ENCODE results near the gene CIDEC. TPM values are rescaled to one million over a fixed set of nuclear protein-coding genes. Genes with fewer than 3 reads are reported as not detected.
"Not testable (repeated sequence)": the region's sequence is repeated elsewhere in the genome, so short reads cannot be mapped to it uniquely, and the experiment has no call there.

Gene CIDEC
- total RNA-seq, 3 donors from 2014 or later = 92.3 to 1,697 (median 153) TPM

DNA sequence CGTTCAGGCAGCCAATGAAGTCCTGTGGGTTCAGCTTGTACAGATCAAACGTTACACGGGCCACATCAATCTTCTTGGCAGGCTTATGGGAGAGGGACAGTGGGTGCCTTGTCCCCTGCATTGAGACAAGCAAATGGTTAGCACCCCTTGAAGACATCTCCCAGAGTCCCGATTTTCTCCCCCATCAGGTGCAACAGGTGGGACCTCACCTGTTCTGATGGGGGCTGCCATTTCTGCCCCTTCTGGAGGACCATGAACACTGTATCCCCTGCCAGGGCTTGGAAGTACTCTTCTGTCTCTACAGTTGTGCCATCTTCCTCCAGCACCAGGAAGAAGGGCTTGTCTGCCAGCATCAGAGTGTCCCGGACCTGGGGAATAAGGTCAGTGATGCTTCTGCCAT lies 10.1 kb downstream of the CIDEC start:
- intact Hi-C loops (cut with DNase I; ENCODE audit: low total_unique reads) = no loop called here
- TF ChIP-seq POLR2AphosphoS5 (IDR thresholded peaks at IDR 0.05) = no peak
- TF ChIP-seq POLR2A (IDR thresholded peaks at IDR 0.05) = no peak
- TF ChIP-seq, protein P1, sequence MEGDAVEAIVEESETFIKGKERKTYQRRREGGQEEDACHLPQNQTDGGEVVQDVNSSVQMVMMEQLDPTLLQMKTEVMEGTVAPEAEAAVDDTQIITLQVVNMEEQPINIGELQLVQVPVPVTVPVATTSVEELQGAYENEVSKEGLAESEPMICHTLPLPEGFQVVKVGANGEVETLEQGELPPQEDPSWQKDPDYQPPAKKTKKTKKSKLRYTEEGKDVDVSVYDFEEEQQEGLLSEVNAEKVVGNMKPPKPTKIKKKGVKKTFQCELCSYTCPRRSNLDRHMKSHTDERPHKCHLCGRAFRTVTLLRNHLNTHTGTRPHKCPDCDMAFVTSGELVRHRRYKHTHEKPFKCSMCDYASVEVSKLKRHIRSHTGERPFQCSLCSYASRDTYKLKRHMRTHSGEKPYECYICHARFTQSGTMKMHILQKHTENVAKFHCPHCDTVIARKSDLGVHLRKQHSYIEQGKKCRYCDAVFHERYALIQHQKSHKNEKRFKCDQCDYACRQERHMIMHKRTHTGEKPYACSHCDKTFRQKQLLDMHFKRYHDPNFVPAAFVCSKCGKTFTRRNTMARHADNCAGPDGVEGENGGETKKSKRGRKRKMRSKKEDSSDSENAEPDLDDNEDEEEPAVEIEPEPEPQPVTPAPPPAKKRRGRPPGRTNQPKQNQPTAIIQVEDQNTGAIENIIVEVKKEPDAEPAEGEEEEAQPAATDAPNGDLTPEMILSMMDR (IDR thresholded peaks at IDR 0.05) = no peak
- no peaks in the 10 kb centered on the region for H3K27me3 ChIP-seq
- H3K27ac ChIP-seq = no peak overlapping the region
- no peak for DNase-seq (ENCODE audit: low spot score in 2 of 2)
- peaks cover 1 to 4% of the 10 kb centered on the region in 2 donors for H3K4me1 ChIP-seq
- H3K9me3 ChIP-seq = no peaks in the 10 kb centered on the region
- no peak overlapping the region for H3K4me3 ChIP-seq
- no peaks in the 10 kb centered on the region for H3K36me3 ChIP-seq

DNA sequence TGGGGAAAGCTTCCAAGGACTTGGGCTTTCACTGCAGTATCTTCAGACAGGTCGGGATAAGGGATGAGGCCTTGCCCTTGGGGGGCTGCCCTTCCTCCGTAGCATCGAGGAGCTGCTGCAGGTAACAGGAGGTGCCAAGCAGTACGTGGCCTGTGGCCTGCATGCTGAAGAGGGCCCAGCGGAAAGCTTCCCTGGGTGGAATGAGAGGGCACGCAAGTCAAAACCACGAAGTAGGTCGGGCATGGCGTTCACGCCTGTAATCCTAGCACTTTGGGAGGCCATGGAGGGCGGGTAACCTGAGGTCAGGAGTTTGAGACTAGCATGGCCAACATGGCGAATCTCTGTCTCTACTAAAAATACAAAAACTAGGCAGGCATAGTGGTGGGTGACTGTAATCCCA lies 12.9 kb downstream of the CIDEC start:
- intact Hi-C loops (cut with DNase I; ENCODE audit: low total_unique reads) = no loop called here
- Histone ChIP-seq H3K4me3 (no peak overlapping the region), H3K27me3 (no peaks in the 10 kb centered on the region), H3K4me1 (peaks cover 5 to 13% of the 10 kb centered on the region in 2 donors), H3K27ac (peak overlapping the region; percentile 90 to 93), H3K36me3 (no peaks in the 10 kb centered on the region), H3K9me3 (no peaks in the 10 kb centered on the region)
- DNase-seq (ENCODE audit: low spot score in 2 of 2) = peak in 1 of 2 donors; percentile 33
- TF ChIP-seq, protein P1 (IDR thresholded peaks at IDR 0.05) = no peak
- no peak for TF ChIP-seq POLR2A (IDR thresholded peaks at IDR 0.05)
- no peak for TF ChIP-seq POLR2AphosphoS5 (IDR thresholded peaks at IDR 0.05)

DNA sequence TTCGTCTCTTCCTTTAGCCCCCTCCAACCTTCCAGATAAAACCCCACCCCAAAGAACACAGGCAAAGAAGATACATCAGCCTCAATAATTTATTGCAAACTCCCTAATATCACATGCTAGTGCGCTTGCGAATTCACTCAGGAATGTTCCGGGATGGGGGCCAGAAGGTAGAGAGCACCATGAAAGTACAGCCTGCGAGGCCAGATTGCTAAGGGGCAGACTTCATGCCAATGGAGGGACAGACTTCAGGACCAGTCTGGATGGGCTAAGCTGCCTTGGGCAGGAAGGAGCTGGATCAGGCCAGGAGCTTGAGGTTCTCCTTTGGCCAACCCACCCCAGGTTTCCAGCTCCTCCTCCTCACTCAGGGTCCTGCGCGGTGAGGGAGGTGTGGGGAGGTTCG lies 13.4 kb downstream of the CIDEC start:
- Histone ChIP-seq H3K36me3 (no peaks in the 10 kb centered on the region), H3K9me3 (no peaks in the 10 kb centered on the region), H3K27ac (peak overlapping the region; percentile 90 to 93), H3K4me1 (peaks cover 5 to 13% of the 10 kb centered on the region in 2 donors), H3K27me3 (no peaks in the 10 kb centered on the region), H3K4me3 (no peak overlapping the region)
- TF ChIP-seq, protein P1 (IDR thresholded peaks at IDR 0.05) = no peak
- peak in 2 of 3 donors; percentile 7 to 36 for TF ChIP-seq POLR2AphosphoS5 (IDR thresholded peaks at IDR 0.05)
- intact Hi-C loops (cut with DNase I; ENCODE audit: low total_unique reads) = no loop called here
- peak in 1 of 2 donors; percentile 91 for DNase-seq (ENCODE audit: low spot score in 2 of 2)

DNA sequence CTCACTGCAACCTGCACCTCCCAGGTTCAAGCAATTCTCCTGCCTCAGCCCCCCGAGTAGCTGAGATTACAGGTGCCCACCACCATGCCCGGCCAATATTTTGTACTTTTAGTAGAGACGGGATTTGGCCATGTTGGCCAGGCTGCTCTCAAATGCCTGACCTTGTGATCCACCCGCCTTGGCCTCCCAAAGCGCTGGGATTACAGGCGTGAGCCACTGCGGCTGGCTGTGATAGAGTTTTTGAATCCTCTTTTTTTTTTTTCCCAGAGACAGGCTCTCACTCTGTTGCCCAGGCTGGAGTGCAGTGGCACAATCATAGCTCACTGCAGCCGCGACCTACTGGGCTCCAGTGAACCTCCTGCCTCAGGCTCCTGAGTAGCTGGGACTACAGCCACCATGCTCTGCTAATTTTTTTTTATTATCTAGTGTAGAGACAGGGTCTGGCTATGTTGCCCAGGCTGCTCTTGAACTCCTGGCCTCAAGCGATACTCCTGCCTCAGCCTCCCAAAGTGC lies 14.9 kb downstream of the CIDEC start:
- intact Hi-C loops (cut with DNase I; ENCODE audit: low total_unique reads); H3K9me3 ChIP-seq; H3K36me3 ChIP-seq; DNase-seq (ENCODE audit: low spot score in 2 of 2); H3K27me3 ChIP-seq: not testable (repeated sequence)
- peak overlapping the region; percentile 93 to 97 for H3K27ac ChIP-seq
- H3K4me1 ChIP-seq = peaks cover 5 to 13% of the 10 kb centered on the region in 2 donors
- H3K4me3 ChIP-seq = peak overlapping the region in 2 of 3 donors; percentile 11 to 51

DNA sequence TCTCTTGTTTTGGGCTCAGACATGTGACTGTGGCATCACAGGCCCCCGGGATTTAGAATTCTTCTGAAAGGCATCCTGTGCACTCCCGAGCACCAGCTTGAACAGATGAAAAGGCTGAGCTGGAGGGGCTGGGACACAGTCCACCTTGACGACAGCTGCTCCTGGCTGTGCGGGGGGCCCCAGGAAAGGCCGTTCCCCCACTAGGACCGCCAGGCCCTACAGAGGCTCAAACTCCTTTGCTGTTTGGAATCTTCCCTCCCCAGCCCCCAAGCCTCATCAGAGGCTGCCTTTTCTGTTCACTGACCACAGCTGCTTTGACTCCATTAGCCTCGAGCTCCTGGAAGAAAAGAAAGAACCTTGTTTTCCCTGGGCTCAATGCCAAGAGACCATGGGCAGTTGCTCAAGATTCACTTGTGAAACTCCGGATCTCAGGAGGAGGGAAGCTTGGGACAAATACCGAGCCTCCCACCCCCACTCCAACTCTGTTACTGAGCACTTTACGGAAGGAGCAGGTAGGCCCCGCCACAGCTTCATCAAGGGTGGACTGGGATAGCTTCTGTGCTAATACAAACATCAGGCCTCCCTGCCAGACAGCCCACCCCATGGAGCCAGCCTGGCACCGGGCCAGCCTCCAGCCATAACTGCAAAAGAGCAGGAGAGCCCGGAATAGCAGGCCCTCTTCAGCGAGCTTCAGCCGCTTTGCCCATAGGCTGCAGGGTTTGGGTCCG lies 15.7 kb downstream of the CIDEC start:
- Histone ChIP-seq H3K27me3 (no peaks in the 10 kb centered on the region), H3K27ac (peak overlapping the region; percentile 93 to 97), H3K36me3 (no peaks in the 10 kb centered on the region), H3K4me3 (peak overlapping the region in 2 of 3 donors; percentile 11 to 51), H3K4me1 (peaks cover 5 to 13% of the 10 kb centered on the region in 2 donors), H3K9me3 (no peaks in the 10 kb centered on the region)
- DNase-seq (ENCODE audit: low spot score in 2 of 2) = peak; percentile 72 to 92
- intact Hi-C loops (cut with DNase I; ENCODE audit: low total_unique reads) = no loop called here
- TF ChIP-seq, protein P1 (IDR thresholded peaks at IDR 0.05) = no peak
- TF ChIP-seq POLR2A (IDR thresholded peaks at IDR 0.05) = no peak
- peak in 2 of 3 donors; percentile 41 to 75 for TF ChIP-seq POLR2AphosphoS5 (IDR thresholded peaks at IDR 0.05)

Data from breast epithelium (tissue), 4 donors.